HG02623 (cell line): Measurements from ENCODE around the gene HDAC4.

Experiments
- ATAC-seq: cut with Tn5 transposase; IDR thresholded peaks from one replicate; pipeline ENCODE4 v1.9.1; 2021; ENCODE audit warnings: moderate library complexity; ENCODE audit not compliant: unreplicated experiment

HDAC4 gene

GRCh38 chr2:239398521-239398921, 2.3 kb downstream of the HDAC4 start:
- no peak for ATAC-seq

GRCh38 chr2:239397931-239398471, 2.8 kb downstream of the HDAC4 start:
- ATAC-seq, result no peak

DNA sequence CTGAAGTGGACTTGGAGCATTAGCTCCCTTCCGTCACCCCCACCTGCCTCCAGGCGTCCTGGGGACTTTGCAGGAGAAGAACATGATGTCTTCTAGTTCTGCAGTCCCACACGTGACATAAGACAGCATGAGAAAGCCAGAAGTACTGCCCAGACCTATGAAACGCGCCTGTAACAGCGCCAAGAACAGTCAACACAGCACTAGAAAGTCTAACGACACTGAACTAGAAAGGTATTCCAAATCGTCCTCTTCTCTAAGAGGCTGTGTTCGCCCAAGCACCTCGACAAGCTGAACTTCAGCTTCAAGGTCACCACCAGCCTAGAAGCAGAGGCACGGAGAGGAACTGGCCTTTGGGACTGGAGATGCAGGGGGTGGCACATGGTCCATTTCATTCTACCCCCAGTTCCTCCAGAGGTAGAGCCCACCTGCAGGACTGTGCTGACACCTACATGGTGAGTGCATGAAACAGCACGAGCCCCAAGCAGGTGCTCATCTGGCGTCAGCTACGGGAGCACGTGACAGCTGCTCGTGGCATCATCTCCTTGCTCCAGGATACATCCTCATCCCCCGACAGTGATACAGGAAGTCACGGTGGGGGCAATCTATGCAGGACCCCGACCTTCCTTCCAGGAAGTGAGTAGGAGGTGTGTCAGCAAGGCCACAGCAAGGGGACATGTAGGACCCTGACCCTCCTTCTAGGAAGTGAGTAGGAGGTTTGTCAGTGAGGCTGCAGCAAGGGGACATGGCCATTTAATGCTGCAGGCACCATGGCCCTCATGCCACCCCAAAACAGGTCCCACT, 3.7 kb downstream of the HDAC4 start:
- ATAC-seq, result no peak

GRCh38 chr2:239395524-239395923, 5.3 kb downstream of the HDAC4 start:
- ATAC-seq, result no peak

DNA sequence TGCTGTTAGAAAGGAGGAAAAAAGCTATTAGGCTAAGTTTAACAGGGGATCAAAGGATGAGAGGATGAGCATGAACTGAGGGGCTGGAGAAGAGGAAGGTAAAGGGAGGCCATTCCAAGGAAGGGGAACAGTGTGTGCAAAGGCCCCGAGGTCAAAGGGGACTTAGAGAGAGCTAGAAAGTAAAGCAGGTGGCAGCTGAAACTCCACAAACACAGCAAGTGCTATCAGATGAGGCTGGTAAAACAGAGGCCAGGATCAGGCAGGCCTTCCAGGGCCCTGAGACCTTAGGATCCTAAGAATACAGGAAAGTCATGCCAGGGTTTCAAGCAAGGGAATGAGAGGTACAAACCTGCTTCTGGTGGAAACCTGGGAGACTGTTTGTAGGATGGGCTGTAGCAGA, 5.8 kb downstream of the HDAC4 start:
- no peak for ATAC-seq

DNA sequence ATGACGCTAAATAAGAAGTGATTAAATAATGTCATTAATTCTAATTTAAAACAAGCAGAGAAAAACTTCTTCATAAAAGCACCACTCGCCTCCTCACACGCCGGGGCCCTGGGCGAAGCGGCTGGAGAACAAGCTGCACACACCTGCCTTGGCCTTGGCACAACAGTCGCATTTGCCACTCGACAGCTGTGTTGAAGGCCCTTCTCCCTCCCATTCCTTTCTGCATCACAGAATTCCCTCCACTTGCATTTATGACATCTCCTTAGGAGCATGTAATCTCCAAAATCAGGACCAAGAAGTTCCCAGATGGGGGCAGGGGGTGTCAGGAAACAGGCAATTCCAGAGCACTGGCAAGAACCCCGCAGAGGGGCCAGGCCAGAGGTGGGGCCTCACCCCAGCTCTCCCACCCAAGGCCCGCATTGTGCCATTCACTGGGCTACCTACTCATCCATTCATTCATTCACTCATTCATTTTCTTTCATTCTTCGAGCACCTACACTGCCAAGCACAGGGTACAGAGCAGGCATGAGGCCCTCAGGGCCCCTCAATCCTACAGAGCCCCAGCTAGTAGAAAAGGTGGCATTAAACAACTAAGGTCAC, 6.4 kb downstream of the HDAC4 start:
- ATAC-seq, result no peak

DNA sequence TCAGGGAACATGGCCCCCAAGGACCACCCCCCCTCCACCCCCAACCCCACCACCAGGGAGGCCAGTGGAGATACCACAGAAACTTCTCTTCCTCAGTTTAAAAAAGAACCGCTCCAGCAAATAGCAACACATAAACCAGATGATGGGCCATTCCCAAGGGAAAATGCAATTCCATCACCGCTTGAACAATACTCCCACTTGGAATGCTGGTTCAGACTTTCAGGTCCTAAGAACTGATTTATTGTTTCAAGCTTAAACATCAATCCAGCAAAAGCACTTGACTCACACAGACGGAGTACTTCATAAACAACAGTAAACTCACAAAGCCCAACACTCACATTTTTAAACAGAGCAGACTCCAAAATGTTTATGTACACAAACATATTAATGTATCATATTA, 6.9 kb downstream of the HDAC4 start:
- no peak for ATAC-seq

- ATAC-seq, result no peak
Measured at GRCh38 chr2:239393388-239393940, 7.4 kb downstream of the HDAC4 start.

DNA sequence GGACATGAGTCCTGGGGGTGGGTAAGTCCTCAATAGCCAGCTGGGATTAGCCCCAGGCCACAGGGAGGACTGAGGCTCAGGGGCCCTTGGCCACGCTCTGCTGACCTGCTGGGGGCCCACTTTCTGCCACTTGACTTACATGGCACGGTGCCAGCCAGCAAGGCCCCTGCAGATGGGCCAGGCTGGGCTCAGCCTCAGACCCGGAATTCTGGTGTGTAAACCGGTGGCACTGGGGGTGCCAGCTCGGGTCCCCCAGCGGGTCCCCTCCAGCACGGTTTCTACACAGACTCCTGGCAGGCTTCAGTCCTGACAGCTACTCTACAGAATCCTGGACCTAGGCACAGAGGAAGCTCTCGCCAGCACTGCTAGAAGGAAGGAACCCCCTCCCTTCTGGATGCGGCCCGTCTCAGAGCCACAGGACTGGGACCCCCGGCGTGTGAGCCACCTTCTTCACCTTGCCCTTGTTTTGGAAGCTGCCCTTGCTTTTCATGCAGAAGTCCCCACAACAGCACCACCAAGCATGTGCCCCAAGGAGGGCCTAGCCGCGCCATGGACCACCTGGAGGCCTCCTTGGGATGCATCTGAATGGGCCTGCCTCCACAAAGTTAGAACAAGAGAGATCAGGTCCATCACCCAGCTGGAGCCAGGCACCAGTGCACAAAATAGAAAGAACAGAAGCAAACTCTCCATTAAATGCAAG, 8.0 kb downstream of the HDAC4 start:
- no peak for ATAC-seq

DNA sequence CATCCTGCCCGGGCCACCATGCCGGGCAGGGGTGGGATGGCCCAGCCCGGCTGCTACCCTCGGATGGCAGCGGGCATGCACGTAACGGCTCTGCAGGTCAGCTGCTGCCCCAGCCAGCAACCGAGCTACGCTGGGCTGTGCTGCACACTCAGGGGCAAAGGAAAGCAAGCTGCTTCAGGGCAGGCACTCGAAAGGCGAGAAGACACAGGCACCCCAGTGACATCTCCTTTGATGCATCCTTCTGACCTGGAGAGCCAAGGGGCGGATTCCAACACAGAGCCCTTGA, 8.8 kb downstream of the HDAC4 start:
- no peak for ATAC-seq

DNA sequence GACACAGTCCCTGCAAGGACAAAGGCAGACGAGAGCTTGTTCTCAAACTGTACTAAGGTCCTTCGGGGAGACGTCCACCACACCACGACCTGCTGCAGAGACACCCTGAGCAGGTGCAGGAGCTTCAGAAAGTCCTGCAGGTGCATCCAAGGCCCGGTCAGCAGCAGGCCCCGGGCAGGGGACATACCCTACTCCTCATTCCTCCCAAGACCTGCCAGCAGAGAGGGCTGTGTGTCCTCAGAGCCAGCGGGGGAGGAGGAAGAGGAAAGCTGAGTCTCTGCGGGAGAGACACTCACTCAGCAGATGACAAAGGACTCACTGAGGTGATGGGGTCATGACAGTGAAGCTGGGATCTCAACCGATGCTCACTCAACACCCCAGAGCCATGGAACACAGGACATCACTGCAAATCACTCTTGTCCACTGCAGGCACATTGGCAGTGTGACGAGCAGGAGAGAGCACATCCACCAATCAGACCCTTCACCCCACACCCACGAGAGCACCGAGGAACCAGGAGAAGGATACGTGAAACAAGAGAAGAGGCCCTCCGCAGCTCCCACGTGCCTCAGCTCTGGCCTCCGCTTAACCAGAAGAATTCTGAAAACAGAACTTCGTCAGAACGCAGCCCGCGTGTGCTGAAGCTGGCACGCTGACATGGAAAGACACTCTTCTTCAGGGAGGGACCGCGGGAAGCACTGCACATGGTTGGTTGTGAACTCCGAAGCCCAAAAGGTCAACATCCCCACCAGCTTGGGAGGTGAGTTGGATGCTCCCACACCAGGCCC, 9.3 kb downstream of the HDAC4 start:
- ATAC-seq, result no peak

GRCh38 chr2:239390546-239391285, 10.1 kb downstream of the HDAC4 start:
- ATAC-seq, result no peak

DNA sequence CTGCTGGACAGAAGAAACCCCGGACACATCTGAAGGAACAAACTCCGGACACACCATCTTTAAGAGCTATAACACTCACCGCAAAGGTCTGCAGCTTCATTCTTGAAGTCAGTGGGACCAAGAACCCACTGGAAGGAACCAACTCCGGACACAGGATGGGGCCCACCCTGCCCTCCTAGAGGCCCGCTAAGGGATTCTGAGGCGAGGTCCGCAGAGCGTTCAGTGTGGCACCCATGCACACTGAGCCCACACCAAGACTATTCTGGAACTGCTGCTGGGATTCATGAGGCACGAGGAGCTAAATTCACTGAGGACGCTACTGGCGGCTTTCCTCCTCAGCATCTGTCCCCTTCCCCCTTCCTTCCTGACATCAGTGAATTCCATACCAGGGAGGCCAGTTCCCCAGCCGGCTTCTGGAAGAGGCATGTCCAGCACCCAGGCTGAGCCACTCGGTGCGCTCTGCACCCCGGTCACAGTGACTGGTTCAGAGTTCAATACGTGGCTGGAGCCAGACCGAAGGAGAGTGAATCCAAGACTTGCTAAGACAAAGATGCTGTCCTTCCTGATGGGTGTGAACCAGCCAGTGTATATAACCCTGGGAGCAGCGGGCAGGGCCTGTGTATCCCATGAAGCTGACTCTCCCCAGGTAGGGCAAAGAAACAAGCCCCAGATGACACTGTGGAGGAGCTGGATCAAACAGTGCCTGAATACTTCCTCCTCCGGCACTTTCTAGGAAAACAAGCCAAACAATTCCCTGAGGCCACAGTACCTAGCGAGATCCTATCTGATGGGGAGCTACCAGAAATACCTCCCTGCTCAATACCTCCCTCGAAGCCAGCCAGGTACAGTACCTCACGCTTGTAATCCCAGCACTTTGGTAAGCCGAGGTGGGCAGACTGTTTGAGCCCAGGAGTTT, 11.1 kb downstream of the HDAC4 start:
- no peak for ATAC-seq

- no peak for ATAC-seq
Measured at GRCh38 chr2:239388236-239389151, 12.3 kb downstream of the HDAC4 start.

GRCh38 chr2:239387811-239388210, 13.0 kb downstream of the HDAC4 start:
- no peak for ATAC-seq

GRCh38 chr2:239386872-239387445, 13.9 kb downstream of the HDAC4 start:
- no peak for ATAC-seq

DNA sequence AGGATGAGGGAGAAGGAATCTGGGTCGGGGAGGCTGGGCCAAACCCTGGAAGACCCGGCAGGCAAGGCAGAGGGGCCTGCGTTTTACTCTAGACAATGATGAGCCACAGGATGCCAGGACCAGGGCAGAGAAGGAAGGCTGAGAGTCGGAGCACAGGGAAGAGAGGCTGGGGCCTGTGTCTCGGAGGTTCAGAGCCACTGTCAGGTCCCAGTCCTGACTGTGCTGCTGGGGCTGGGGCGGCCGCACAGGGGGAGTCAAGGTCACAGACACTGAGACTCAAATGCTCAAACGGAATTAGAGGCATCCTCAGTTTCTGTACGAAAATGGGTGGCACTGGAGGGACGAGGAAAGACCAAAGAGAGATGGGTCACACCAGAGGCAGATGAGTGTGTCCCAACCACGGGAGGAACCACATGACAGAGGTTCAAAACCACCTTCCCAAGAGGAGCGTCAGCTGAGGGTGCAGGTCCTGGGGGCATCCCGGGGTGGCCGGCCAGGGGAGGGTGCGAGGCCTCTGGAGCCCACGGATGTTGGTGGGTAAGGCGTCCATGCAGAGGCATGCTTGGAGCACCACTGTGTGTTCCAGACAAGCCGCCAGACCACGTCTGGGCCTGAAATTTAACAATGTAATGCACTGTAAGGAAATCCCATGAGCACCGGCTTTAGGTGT, 14.7 kb downstream of the HDAC4 start:
- ATAC-seq, result no peak
